Endodermal cell (in vitro differentiated cells): ENCODE measurements around the gene WDCP. TPM values are rescaled to one million over a fixed set of nuclear protein-coding genes. Genes with fewer than 3 reads are reported as not detected.
A peak's percentile ranks its signal among the peaks of the same experiment; 100 is the strongest.

ENCODE experiments used
- DNase-seq: peaks from one replicate; pipeline ENCODE4 v3.0.0-alpha.2; 2017
- H3K27ac ChIP-seq: 2 replicates; pipeline ENCODE4 v1.5.1; 2013; ENCODE audit warnings: mild to moderate bottlenecking, low read depth, low read length, moderate library complexity
- H3K27me3 ChIP-seq: 2 replicates; pipeline ENCODE4 v1.6.1; 2013; ENCODE audit warnings: mild to moderate bottlenecking, low read length, moderate library complexity; ENCODE audit not compliant: insufficient read depth, control insufficient read depth, poor library complexity, severe bottlenecking
- H3K36me3 ChIP-seq: 2 replicates; pipeline ENCODE4 v1.7.0; 2013; ENCODE audit warnings: mild to moderate bottlenecking, low read length, moderate library complexity; ENCODE audit not compliant: control insufficient read depth, insufficient read depth
- H3K4me1 ChIP-seq: one replicate; pipeline ENCODE4 v1.7.0; 2013; ENCODE audit warnings: low read length; ENCODE audit not compliant: control insufficient read depth, insufficient read depth
- H3K4me3 ChIP-seq: 2 replicates; pipeline ENCODE4 v1.5.1; 2013; ENCODE audit warnings: mild to moderate bottlenecking, low read length, moderate library complexity
- H3K9ac ChIP-seq: 2 replicates; pipeline ENCODE4 v1.6.1; 2013; ENCODE audit warnings: mild to moderate bottlenecking, low read length, moderate library complexity; ENCODE audit not compliant: poor library complexity, severe bottlenecking; ENCODE audit errors: extremely low read depth
- H3K9me3 ChIP-seq: 2 replicates; pipeline ENCODE4 v1.6.1; 2013; ENCODE audit warnings: mild to moderate bottlenecking, low read length, moderate library complexity; ENCODE audit not compliant: control insufficient read depth
- H3K27ac Mint-ChIP-seq: 2 replicates; pipeline ENCODE4 v1.8.0; 2020; ENCODE audit warnings: mixed read lengths
- H3K27me3 Mint-ChIP-seq: 2 replicates; pipeline ENCODE4 v1.8.0; 2021; ENCODE audit warnings: mild to moderate bottlenecking, mixed read lengths; ENCODE audit not compliant: insufficient read depth
- H3K36me3 Mint-ChIP-seq: 2 replicates; pipeline ENCODE4 v1.8.0; 2020; ENCODE audit warnings: low read depth, mixed read lengths
- H3K4me1 Mint-ChIP-seq: 2 replicates; pipeline ENCODE4 v1.8.0; 2020; ENCODE audit warnings: mixed read lengths
- H3K4me3 Mint-ChIP-seq: 2 replicates; pipeline ENCODE4 v1.8.0; 2020; ENCODE audit warnings: mild to moderate bottlenecking, moderate library complexity, mixed read lengths
- H3K9me3 Mint-ChIP-seq: 2 replicates; pipeline ENCODE4 v1.8.0; 2020; ENCODE audit warnings: mild to moderate bottlenecking, mixed read lengths
- CTCF ChIP-seq: fragments of 200-600 bp; sonication (generic); conservative IDR thresholded peaks from 2 replicates; pipeline ENCODE4 v1.5.0; 2021; ENCODE audit warnings: antibody characterized with exemption, mild to moderate bottlenecking
- WGBS, 2 experiments: methylation state at CpG; one replicate each; pipeline versions ENCODE4 v1.1.5 to v1.1.7; 2013; ENCODE audit warnings: missing lambda C conversion rate in 2 of 2, mixed read lengths in 1 of 2; ENCODE audit not compliant: insufficient coverage in 1 of 2, insufficient read length in 1 of 2; 5-methylcytosine and 5-hydroxymethylcytosine counted together
- total RNA-seq, 2 donors: library from RNA; stranded (reverse); fragmentation: NEBNext Ultra II Directional in 1 of 2; extraction: Animal tissue kit (Norgen Biotek cat#: 25700) in 1 of 2; gene quantifications; 2 replicates in 1 of 2; 3 replicates in 1 of 2; pipeline ENCODE4 v1.2.1, GENCODE V29; 2021

WDCP gene
- total RNA-seq, 2 donors from 2014 or later = 18.2 to 24.1 TPM

DNA sequence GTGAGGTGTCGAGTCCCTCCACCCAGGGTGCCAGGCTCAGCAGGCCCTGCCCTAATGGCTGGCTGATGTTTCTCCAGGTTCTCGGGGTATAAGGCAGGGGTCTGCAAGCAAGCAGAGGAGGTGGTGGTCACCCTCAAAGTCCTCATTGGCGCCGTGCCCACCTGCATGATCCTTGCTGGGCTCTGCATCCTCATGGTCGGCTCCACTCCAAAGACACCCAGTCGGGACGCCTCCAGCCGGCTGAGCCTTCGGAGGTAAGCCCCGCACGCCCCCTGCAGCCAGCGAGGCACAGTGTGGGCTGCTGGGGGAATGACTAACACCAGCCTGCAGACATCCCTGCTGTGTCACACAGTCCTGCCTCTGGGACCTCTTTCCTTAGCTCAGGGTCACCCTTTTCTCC lies 23.2 kb downstream of the WDCP start:
- H3K9me3 ChIP-seq = no peaks in the 10 kb centered on the region
- peaks cover 17% of the 10 kb centered on the region for H3K4me1 Mint-ChIP-seq
- peak; percentile 81 for DNase-seq
- peaks cover 5% of the 10 kb centered on the region for H3K36me3 ChIP-seq
- peaks cover 22% of the 10 kb centered on the region for H3K36me3 Mint-ChIP-seq
- WGBS, 2 experiments = 84% methylated on average over 12 of the region's 12 CpGs; no CpG with 5 or more reads in 1 of the 2 experiments
- H3K27me3 ChIP-seq = no peaks in the 10 kb centered on the region
- H3K27ac ChIP-seq = no peak overlapping the region
- no peak overlapping the region for H3K4me3 Mint-ChIP-seq
- H3K9ac ChIP-seq = no peak overlapping the region
- H3K27me3 Mint-ChIP-seq = no peaks in the 10 kb centered on the region
- peak; percentile 72 for TF ChIP-seq CTCF
- no peak overlapping the region for H3K4me3 ChIP-seq
- H3K27ac Mint-ChIP-seq = peak overlapping the region; percentile 79
- no peaks in the 10 kb centered on the region for H3K4me1 ChIP-seq
- no peaks in the 10 kb centered on the region for H3K9me3 Mint-ChIP-seq

GRCh38 chr2:24022975-24023575 lies 24.1 kb downstream of the WDCP start:
- Mint-ChIP-seq H3K27ac (no peak overlapping the region), H3K9me3 (no peaks in the 10 kb centered on the region), H3K36me3 (peaks cover 13% of the 10 kb centered on the region), H3K4me3 (no peak overlapping the region), H3K27me3 (no peaks in the 10 kb centered on the region), H3K4me1 (peaks cover 17% of the 10 kb centered on the region)
- Histone ChIP-seq H3K4me1 (no peaks in the 10 kb centered on the region), H3K27me3 (no peaks in the 10 kb centered on the region), H3K9me3 (no peaks in the 10 kb centered on the region), H3K4me3 (no peak overlapping the region), H3K9ac (no peak overlapping the region), H3K27ac (no peak overlapping the region), H3K36me3 (peaks cover 3% of the 10 kb centered on the region)
- TF ChIP-seq CTCF = no peak
- 89 to 91% methylated on average over 7 to 16 of the region's 16 CpGs for WGBS, 2 experiments
- no peak for DNase-seq

DNA sequence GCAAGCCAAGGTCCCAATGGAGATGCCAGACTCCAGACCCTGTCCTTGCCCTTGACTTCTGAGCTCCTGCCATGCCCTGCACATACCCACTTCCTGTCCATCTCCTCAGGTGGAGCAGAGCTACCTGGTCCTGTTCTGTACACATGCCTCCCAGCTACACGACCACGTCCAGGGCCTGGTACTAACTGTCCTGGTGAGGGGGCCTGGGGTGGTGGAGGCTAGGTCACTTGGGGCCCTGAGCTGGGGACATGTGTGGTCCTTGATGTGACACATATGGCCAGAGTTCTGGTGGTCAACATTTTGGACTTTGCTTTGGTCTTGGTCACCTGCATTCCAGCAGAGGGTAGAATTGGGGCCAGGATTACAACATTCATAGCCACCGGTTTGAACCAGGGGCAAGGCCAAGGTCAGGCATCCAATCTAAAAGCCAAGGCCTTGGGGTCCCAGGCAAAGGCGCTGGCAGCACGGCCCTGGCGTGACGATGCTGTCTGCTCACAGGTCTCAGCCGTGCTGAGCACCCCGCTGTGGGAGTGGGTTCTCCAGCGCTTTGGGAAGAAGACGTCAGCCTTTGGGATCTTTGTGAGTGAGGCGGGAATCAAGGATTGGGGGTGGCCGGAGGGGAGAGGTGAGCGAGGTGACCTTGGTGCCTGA lies 24.7 kb downstream of the WDCP start:
- Mint-ChIP-seq H3K9me3 (no peaks in the 10 kb centered on the region), H3K4me1 (peaks cover 17% of the 10 kb centered on the region), H3K27me3 (no peaks in the 10 kb centered on the region), H3K36me3 (peaks cover 13% of the 10 kb centered on the region), H3K4me3 (no peak overlapping the region), H3K27ac (no peak overlapping the region)
- no peak for TF ChIP-seq CTCF
- H3K4me3 ChIP-seq = no peak overlapping the region
- WGBS, 2 experiments = 94 to 99% methylated on average over 12 to 14 of the region's 14 CpGs
- no peaks in the 10 kb centered on the region for H3K9me3 ChIP-seq
- H3K9ac ChIP-seq = no peak overlapping the region
- H3K27ac ChIP-seq = no peak overlapping the region
- no peaks in the 10 kb centered on the region for H3K27me3 ChIP-seq
- DNase-seq = no peak
- H3K36me3 ChIP-seq = peaks cover 3% of the 10 kb centered on the region
- H3K4me1 ChIP-seq = no peaks in the 10 kb centered on the region
